Endothelial cell (in vitro differentiated cells): ENCODE measurements around the gene SNX27. TPM values are rescaled to one million over a fixed set of nuclear protein-coding genes. Genes with fewer than 3 reads are reported as not detected.

Experiments used
- DNase-seq: peaks from one replicate; pipeline ENCODE4 v3.0.0; 2021; ENCODE audit warnings: low spot score
- H3K27ac Mint-ChIP-seq: one replicate; pipeline ENCODE4 v1.8.0; 2021; ENCODE audit warnings: mixed read lengths, inconsistent platforms; ENCODE audit not compliant: unreplicated experiment
- H3K27me3 Mint-ChIP-seq: one replicate; pipeline ENCODE4 v1.8.0; 2021; ENCODE audit warnings: mild to moderate bottlenecking, moderate library complexity, mixed read lengths, inconsistent platforms; ENCODE audit not compliant: unreplicated experiment
- H3K36me3 Mint-ChIP-seq: one replicate; pipeline ENCODE4 v1.8.0; 2021; ENCODE audit warnings: mild to moderate bottlenecking, low read depth, mixed read lengths, inconsistent platforms; ENCODE audit not compliant: unreplicated experiment
- H3K4me1 Mint-ChIP-seq: one replicate; pipeline ENCODE4 v1.8.0; 2021; ENCODE audit warnings: mild to moderate bottlenecking, mixed read lengths, inconsistent platforms; ENCODE audit not compliant: unreplicated experiment
- H3K4me3 Mint-ChIP-seq: one replicate; pipeline ENCODE4 v1.8.0; 2021; ENCODE audit warnings: mild to moderate bottlenecking, mixed read lengths, inconsistent platforms; ENCODE audit not compliant: unreplicated experiment
- H3K9me3 Mint-ChIP-seq: one replicate; pipeline ENCODE4 v1.8.0; 2021; ENCODE audit warnings: mixed read lengths, inconsistent platforms; ENCODE audit not compliant: unreplicated experiment
- CTCF ChIP-seq: fragments of 200-600 bp; sonication (generic); IDR thresholded peaks from one replicate; pipeline ENCODE4 v1.5.0; 2021; ENCODE audit warnings: antibody characterized with exemption; ENCODE audit not compliant: unreplicated experiment
- total RNA-seq: library from RNA; stranded (reverse); fragmentation: NEBNext Ultra II Directional; extraction: Animal tissue kit (Norgen Biotek cat#: 25700); gene quantifications from one replicate; pipeline ENCODE4 v1.2.1, GENCODE V29; 2021; ENCODE audit not compliant: unreplicated experiment

The SNX27 gene
- total RNA-seq, 1 donor from 2014 or later = 28.9 TPM

- TF ChIP-seq CTCF = no peak
- no peaks in the 10 kb centered on the region for H3K4me1 Mint-ChIP-seq
- no peak overlapping the region for H3K27ac Mint-ChIP-seq
- no peak overlapping the region for H3K4me3 Mint-ChIP-seq
- no peaks in the 10 kb centered on the region for H3K9me3 Mint-ChIP-seq
- peaks cover 13% of the 10 kb centered on the region for H3K36me3 Mint-ChIP-seq
- no peak for DNase-seq
- H3K27me3 Mint-ChIP-seq = peaks cover 1% of the 10 kb centered on the region
Measured at GRCh38 chr1:151570819-151571218, 41.0 kb upstream of the SNX27 start.

- Mint-ChIP-seq H3K27me3 (peaks cover 1% of the 10 kb centered on the region), H3K4me1 (no peaks in the 10 kb centered on the region), H3K27ac (no peak overlapping the region), H3K4me3 (no peak overlapping the region), H3K9me3 (no peaks in the 10 kb centered on the region), H3K36me3 (peaks cover 16% of the 10 kb centered on the region)
- TF ChIP-seq CTCF = no peak
- DNase-seq = no peak
Measured at GRCh38 chr1:151574575-151575529, 37.0 kb upstream of the SNX27 start.

GRCh38 chr1:151577173-151577572 lies 34.7 kb upstream of the SNX27 start:
- Mint-ChIP-seq H3K9me3 (no peaks in the 10 kb centered on the region), H3K4me1 (no peaks in the 10 kb centered on the region), H3K36me3 (peaks cover 28% of the 10 kb centered on the region), H3K27ac (no peak overlapping the region), H3K27me3 (no peaks in the 10 kb centered on the region), H3K4me3 (no peak overlapping the region)
- TF ChIP-seq CTCF = no peak
- no peak for DNase-seq

- Mint-ChIP-seq H3K4me3 (no peak overlapping the region), H3K27ac (no peak overlapping the region), H3K4me1 (no peaks in the 10 kb centered on the region), H3K27me3 (no peaks in the 10 kb centered on the region), H3K36me3 (peaks cover 37% of the 10 kb centered on the region), H3K9me3 (no peaks in the 10 kb centered on the region)
- no peak for TF ChIP-seq CTCF
- DNase-seq = no peak
Measured at GRCh38 chr1:151578941-151579340, 32.9 kb upstream of the SNX27 start.

- H3K4me1 Mint-ChIP-seq = no peaks in the 10 kb centered on the region
- H3K9me3 Mint-ChIP-seq = no peaks in the 10 kb centered on the region
- H3K27me3 Mint-ChIP-seq = no peaks in the 10 kb centered on the region
- no peak overlapping the region for H3K27ac Mint-ChIP-seq
- peak overlapping the region; percentile 45 for H3K4me3 Mint-ChIP-seq
- H3K36me3 Mint-ChIP-seq = peaks cover 34% of the 10 kb centered on the region
- no peak for DNase-seq
- TF ChIP-seq CTCF = no peak
Measured at GRCh38 chr1:151579436-151580225, 32.2 kb upstream of the SNX27 start.
